HG03064 (cell line): ENCODE data around the gene PTPRK.
"Not testable (repeated sequence)": the region's sequence is repeated elsewhere in the genome, so short reads cannot be mapped to it uniquely, and the experiment has no call there.

Source experiments
- ATAC-seq: cut with Tn5 transposase; IDR thresholded peaks from one replicate; pipeline ENCODE4 v1.9.1; 2021; ENCODE audit warnings: low read depth; ENCODE audit not compliant: unreplicated experiment

The PTPRK gene

GRCh38 chr6:128491610-128492206 is 28.7 kb downstream of the PTPRK start:
- no peak for ATAC-seq

GRCh38 chr6:128491100-128491581 is 29.3 kb downstream of the PTPRK start:
- no peak for ATAC-seq

- ATAC-seq: no peak
These were observed 32.7 kb downstream of the PTPRK start for GRCh38 chr6:128487746-128488145.

GRCh38 chr6:128487055-128487454 is 33.3 kb downstream of the PTPRK start:
- ATAC-seq: no peak

- not testable (repeated sequence) for ATAC-seq
These were observed 33.8 kb downstream of the PTPRK start for GRCh38 chr6:128486580-128486979.

GRCh38 chr6:128483472-128484135 is 36.8 kb downstream of the PTPRK start:
- no peak for ATAC-seq

- ATAC-seq: no peak
These were observed 37.8 kb downstream of the PTPRK start for GRCh38 chr6:128482642-128483041.

GRCh38 chr6:128479991-128480390 is 40.4 kb downstream of the PTPRK start:
- no peak for ATAC-seq

GRCh38 chr6:128479048-128479666 is 41.2 kb downstream of the PTPRK start:
- no peak for ATAC-seq

- ATAC-seq: no peak
These were observed 42.0 kb downstream of the PTPRK start for GRCh38 chr6:128478230-128479047.

GRCh38 chr6:128474933-128475332 is 45.5 kb downstream of the PTPRK start:
- no peak for ATAC-seq

GRCh38 chr6:128474481-128474880 is 45.9 kb downstream of the PTPRK start:
- ATAC-seq: no peak

GRCh38 chr6:128471907-128472306 is 48.5 kb downstream of the PTPRK start:
- ATAC-seq: no peak

- ATAC-seq: no peak
These were observed 54.7 kb downstream of the PTPRK start for GRCh38 chr6:128465368-128466343.

GRCh38 chr6:128464790-128465189 is 55.6 kb downstream of the PTPRK start:
- no peak for ATAC-seq

- ATAC-seq: no peak
These were observed 56.5 kb downstream of the PTPRK start for GRCh38 chr6:128463942-128464341.

- ATAC-seq: no peak
These were observed 58.9 kb downstream of the PTPRK start for GRCh38 chr6:128461501-128461900.

GRCh38 chr6:128456510-128457230 is 63.7 kb downstream of the PTPRK start:
- no peak for ATAC-seq

- no peak for ATAC-seq
These were observed 64.4 kb downstream of the PTPRK start for GRCh38 chr6:128455959-128456358.
